Measurements from ENCODE around the gene LYPD3. TPM values are rescaled to one million over a fixed set of nuclear protein-coding genes. Genes with fewer than 3 reads are reported as not detected.

LYPD3 gene
- total RNA-seq, 1 experiment from 2014 or later = 1.8 TPM

GRCh38 chr19:43439709-43440063 is 25.7 kb downstream of the LYPD3 start:
- peaks cover 5 to 6% of the 10 kb centered on the region in 2 experiments for H3K4me1 Mint-ChIP-seq
- no peak overlapping the region for H3K14ac ChIP-seq (ENCODE audit: insufficient read depth, low read length)
- no peak overlapping the region for H2BK120ac ChIP-seq (ENCODE audit: low read depth, low read length, poor library complexity, severe bottlenecking)
- H3K4me2 ChIP-seq (ENCODE audit: insufficient read depth, insufficient read length, low read length) = no peak overlapping the region
- H3K9me3 ChIP-seq (ENCODE audit: control insufficient read depth, low read depth, low read length) = no peaks in the 10 kb centered on the region
- no peaks in the 10 kb centered on the region for H3K4me1 ChIP-seq (ENCODE audit: insufficient read depth, low read length)
- no peak overlapping the region for H3K27ac Mint-ChIP-seq
- no peak overlapping the region for H3K4ac ChIP-seq (ENCODE audit: low read depth, low read length)
- H3T11ph ChIP-seq (ENCODE audit: low read length) = no peak overlapping the region
- no peak overlapping the region for H4K8ac ChIP-seq (replicated peaks; ENCODE audit: insufficient read length, low read depth, low read length)
- H2BK20ac ChIP-seq (ENCODE audit: low read depth, low read length, poor library complexity, severe bottlenecking) = no peak overlapping the region
- no peak overlapping the region for H4K5ac ChIP-seq (ENCODE audit: insufficient read length, low read depth, low read length)
- DNase-seq = no peak
- no peaks in the 10 kb centered on the region for H3K36me3 Mint-ChIP-seq (ENCODE audit: insufficient read depth in 1 of 3, low read depth in 3 of 3)
- H3K23me2 ChIP-seq (ENCODE audit: insufficient read length, low read depth, low read length, poor library complexity, severe bottlenecking) = no peaks in the 10 kb centered on the region
- no peaks in the 10 kb centered on the region for H4K20me1 ChIP-seq (ENCODE audit: control insufficient read depth, insufficient read depth, insufficient read length)
- no peak overlapping the region for H2AFZ ChIP-seq (ENCODE audit: low read length)
- H3K27me3 Mint-ChIP-seq (ENCODE audit: low read depth) = peaks cover 14% of the 10 kb centered on the region
- H3K18ac ChIP-seq (ENCODE audit: insufficient read length, low read depth, low read length) = no peak overlapping the region
- H3K27me3 ChIP-seq (ENCODE audit: insufficient read depth, low read length) = no peaks in the 10 kb centered on the region
- no peak overlapping the region for H2BK12ac ChIP-seq (ENCODE audit: insufficient read length, low read depth, low read length)
- no peak for TF ChIP-seq CTCF (conservative IDR thresholded peaks at IDR 0.05)
- no peaks in the 10 kb centered on the region for H3K79me1 ChIP-seq (ENCODE audit: insufficient read depth, low read depth, low read length, poor library complexity, severe bottlenecking)
- no peak overlapping the region for H2BK15ac ChIP-seq (ENCODE audit: low read depth, low read length)
- no peak overlapping the region for H3K56ac ChIP-seq (ENCODE audit: insufficient read length, low read depth, low read length)
- no peaks in the 10 kb centered on the region for H3K79me2 ChIP-seq (ENCODE audit: insufficient read depth, low read length)
- no peak overlapping the region for H4K91ac ChIP-seq (ENCODE audit: insufficient read length, low read depth, low read length)
- H3K9ac ChIP-seq (ENCODE audit: extremely low read depth, insufficient read length, low read length) = no peak overlapping the region
- no peak overlapping the region for H3K27ac ChIP-seq (ENCODE audit: insufficient read length, low read depth, low read length)
- no peak overlapping the region for H2AK5ac ChIP-seq (ENCODE audit: insufficient read length, low read length)
- H3K23ac ChIP-seq (ENCODE audit: insufficient read length, low read depth, low read length) = no peak overlapping the region
- H2BK5ac ChIP-seq (ENCODE audit: insufficient read length, low read length) = no peak overlapping the region
- H3K4me3 Mint-ChIP-seq = peak overlapping the region in 1 of 2 experiments; percentile 14; a peak in 1 of 5 replicates
- peaks cover 0 to 20% of the 10 kb centered on the region in 2 experiments; a peak in 4 of 5 replicates for H3K9me3 Mint-ChIP-seq

Measured in H9 (cell line).